ENCODE results near the gene RALGAPB. TPM values are rescaled to one million over a fixed set of nuclear protein-coding genes. Genes with fewer than 3 reads are reported as not detected.
"Not testable (repeated sequence)": the region's sequence is repeated elsewhere in the genome, so short reads cannot be mapped to it uniquely, and the experiment has no call there.

The RALGAPB gene
- total and polyA plus RNA-seq, 11 donors = 7.6 to 31.4 (median 26.0) TPM

DNA sequence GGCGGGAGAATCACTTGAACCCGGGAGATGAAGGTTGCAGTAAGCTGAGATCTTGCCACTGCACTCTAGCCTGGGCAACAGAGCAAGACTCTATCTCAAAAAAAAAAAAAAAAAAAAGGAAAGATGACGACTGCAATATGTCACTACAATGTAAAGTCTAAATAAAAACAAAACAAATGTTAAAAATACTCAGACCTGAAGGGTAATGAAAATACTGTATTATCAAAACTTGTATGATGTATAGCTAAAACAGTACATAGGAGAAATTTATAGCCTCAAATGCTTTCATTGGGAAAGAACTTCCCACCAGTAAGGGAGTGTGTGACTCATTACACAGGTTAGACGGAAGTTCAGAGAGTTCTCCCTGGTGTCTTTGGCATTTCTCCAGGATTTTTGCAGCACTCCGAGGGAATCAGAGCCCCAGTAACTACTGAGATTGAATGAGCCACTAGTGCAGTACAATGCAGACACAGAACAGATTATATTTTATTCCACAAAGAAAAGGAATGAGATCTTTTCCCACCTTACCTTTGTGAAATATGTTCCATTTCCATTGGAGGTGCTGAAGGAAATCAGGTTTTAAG, 12.5 kb upstream of the RALGAPB start:
- Histone ChIP-seq H3K4me3 (no peak overlapping the region), H3K27ac (no peak overlapping the region), H3K9me3 (no peaks in the 10 kb centered on the region), H3K4me1 (peaks cover 0 to 3% (median 0%) of the 10 kb centered on the region in 12 donors), H3K27me3 (no peaks in the 10 kb centered on the region), H3K36me3 (no peaks in the 10 kb centered on the region)
- intact Hi-C loops (cut with DNase I) = no loop called here
- TF ChIP-seq, protein P1, sequence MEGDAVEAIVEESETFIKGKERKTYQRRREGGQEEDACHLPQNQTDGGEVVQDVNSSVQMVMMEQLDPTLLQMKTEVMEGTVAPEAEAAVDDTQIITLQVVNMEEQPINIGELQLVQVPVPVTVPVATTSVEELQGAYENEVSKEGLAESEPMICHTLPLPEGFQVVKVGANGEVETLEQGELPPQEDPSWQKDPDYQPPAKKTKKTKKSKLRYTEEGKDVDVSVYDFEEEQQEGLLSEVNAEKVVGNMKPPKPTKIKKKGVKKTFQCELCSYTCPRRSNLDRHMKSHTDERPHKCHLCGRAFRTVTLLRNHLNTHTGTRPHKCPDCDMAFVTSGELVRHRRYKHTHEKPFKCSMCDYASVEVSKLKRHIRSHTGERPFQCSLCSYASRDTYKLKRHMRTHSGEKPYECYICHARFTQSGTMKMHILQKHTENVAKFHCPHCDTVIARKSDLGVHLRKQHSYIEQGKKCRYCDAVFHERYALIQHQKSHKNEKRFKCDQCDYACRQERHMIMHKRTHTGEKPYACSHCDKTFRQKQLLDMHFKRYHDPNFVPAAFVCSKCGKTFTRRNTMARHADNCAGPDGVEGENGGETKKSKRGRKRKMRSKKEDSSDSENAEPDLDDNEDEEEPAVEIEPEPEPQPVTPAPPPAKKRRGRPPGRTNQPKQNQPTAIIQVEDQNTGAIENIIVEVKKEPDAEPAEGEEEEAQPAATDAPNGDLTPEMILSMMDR (IDR thresholded peaks at IDR 0.05) = no peak
- TF ChIP-seq POLR2A (IDR thresholded peaks at IDR 0.05) = no peak
- 39 to 49% (median 45%) methylated on average over 5 of the region's 5 CpGs for WGBS, 4 donors
- no peak for DNase-seq
- peak; percentile 58 to 95 (median 84) for ATAC-seq

DNA sequence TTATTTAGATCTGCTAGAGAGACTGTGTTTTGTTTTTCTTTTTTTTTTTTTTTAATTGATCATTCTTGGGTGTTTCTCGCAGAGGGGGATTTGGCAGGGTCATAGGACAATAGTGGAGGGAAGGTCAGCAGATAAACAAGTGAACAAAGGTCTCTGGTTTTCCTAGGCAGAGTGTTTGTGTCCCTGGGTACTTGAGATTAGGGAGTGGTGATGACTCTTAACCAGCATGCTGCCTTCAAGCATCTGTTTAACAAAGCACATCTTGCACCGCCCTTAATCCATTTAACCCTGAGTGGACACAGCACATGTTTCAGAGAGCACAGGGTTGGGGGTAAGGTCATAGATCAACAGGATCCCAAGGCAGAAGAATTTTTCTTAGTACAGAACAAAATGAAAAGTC, 12.0 kb upstream of the RALGAPB start:
- H3K9me3 ChIP-seq; H3K4me1 ChIP-seq; H3K27me3 ChIP-seq; ATAC-seq; DNase-seq; intact Hi-C loops (cut with DNase I); H3K4me3 ChIP-seq; H3K27ac ChIP-seq; H3K36me3 ChIP-seq: not testable (repeated sequence)
- 0 to 9% (median 4%) methylated on average over 1 of the region's 2 CpGs for WGBS, 4 donors

DNA sequence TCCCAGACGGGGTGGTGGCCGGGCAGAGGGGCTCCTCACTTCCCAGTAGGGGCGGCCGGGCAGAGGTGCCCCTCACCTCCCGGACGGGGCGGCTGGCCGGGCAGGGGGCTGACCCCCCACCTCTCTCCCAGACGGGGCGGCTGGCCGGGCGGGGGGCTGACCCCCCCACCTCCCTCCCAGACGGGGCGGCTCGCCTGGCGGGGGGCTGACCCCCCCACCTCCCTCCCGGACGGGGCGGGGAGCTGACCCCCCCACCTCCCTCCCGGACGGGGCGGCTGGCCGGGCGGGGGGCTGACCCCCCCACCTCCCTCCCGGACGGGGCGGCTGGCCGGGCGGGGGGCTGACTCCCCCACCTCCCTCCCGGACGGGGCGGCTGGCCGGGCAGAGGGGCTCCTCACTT, 11.5 kb upstream of the RALGAPB start:
- H3K27ac ChIP-seq; DNase-seq; H3K27me3 ChIP-seq; H3K4me1 ChIP-seq; H3K4me3 ChIP-seq; H3K36me3 ChIP-seq; H3K9me3 ChIP-seq; intact Hi-C loops (cut with DNase I); ATAC-seq: not testable (repeated sequence)
- 88 to 92% methylated on average over 16 to 18 of the region's 33 CpGs; no CpG with 5 or more reads in 2 of the 4 donors for WGBS, 4 donors

DNA sequence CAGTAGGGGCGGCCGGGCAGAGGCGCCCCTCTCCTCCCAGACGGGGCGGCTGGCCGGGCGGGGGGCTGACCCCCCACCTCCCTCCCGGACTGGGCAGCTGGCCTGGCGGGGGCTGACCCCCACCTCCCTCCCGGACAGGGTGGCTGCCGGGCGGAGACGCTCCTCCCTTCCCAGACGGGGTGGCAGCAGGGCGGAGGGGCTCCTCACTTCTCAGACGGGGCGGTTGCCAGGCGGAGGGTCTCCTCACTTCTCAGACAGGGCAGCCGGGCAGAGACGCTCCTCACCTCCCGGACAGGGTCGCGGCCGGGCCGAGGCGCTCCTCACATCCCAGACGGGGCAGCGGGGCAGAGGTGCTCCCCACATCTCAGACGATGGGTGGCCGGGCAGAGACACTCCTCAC, 11.1 kb upstream of the RALGAPB start:
- intact Hi-C loops (cut with DNase I) = not testable (repeated sequence)
- 89 to 96% (median 92%) methylated on average over 9 to 30 of the region's 30 CpGs for WGBS, 4 donors

DNA sequence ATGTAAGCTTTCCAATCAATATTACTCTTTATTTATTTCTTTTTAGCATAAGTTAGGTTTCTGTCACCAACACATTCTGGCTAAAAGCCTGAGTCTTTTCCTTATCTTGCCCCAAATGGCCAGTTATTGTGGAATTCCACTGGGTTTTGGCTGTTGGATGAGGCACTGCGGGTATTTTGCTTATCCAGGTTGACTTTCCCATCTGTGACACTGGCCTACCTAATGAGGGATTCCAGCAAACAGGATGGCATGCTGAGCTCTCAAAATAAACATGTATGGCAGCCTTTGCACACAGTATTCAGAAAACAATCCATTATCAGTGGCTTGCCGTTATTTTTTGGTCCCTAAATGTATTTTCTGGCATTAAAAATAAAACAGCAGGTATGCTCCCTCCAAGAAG, 6.5 kb upstream of the RALGAPB start:
- intact Hi-C loops (cut with DNase I) = no loop called here
- 50 to 73% (median 64%) methylated on average over 2 of the region's 2 CpGs for WGBS, 4 donors
- Histone ChIP-seq H3K4me3 (no peak overlapping the region), H3K36me3 (no peaks in the 10 kb centered on the region), H3K27ac (no peak overlapping the region), H3K4me1 (no peaks in the 10 kb centered on the region), H3K9me3 (no peaks in the 10 kb centered on the region), H3K27me3 (no peaks in the 10 kb centered on the region)
- no peak for ATAC-seq
- TF ChIP-seq, protein P1 (IDR thresholded peaks at IDR 0.05) = no peak
- no peak for TF ChIP-seq POLR2A (IDR thresholded peaks at IDR 0.05)
- no peak for DNase-seq

More for the DNA sequence above, 11.1 kb upstream of the RALGAPB start:
- H3K36me3 ChIP-seq, H3K4me3 ChIP-seq, H3K27me3 ChIP-seq, H3K4me1 ChIP-seq, ATAC-seq, DNase-seq, H3K9me3 ChIP-seq, H3K27ac ChIP-seq: not testable (repeated sequence)

DNA sequence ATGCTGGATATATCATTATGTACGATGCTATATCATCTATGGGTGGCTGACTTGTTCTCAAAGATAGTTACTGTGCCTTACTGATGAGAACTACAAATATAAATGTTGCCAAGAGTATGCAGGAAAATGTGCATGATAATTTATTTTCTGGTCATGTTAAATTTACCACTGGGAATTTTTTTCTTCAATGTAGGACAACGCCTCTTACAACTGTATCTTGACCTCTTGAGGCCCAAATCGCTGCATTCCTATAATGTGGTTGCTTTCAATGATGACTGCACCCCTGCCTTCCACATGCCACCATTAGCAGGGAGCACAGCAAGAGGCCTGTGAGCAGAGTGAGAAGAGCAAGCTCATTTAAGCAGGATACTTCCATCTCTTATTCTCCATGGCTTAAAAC, 5.7 kb upstream of the RALGAPB start:
- no peak for ATAC-seq
- Histone ChIP-seq H3K4me3 (no peak overlapping the region), H3K4me1 (peaks cover 0 to 4% (median 2%) of the 10 kb centered on the region in 12 donors), H3K27ac (no peak overlapping the region), H3K36me3 (no peaks in the 10 kb centered on the region), H3K27me3 (no peaks in the 10 kb centered on the region), H3K9me3 (no peaks in the 10 kb centered on the region)
- no peak for DNase-seq
- TF ChIP-seq, protein P1 (IDR thresholded peaks at IDR 0.05) = no peak
- TF ChIP-seq POLR2A (IDR thresholded peaks at IDR 0.05) = no peak
- intact Hi-C loops (cut with DNase I) = no loop called here
- 79 to 86% (median 82%) methylated on average over 3 of the region's 3 CpGs for WGBS, 4 donors

All from heart left ventricle (tissue), 16 donors.